ENCODE results near the gene STAT3.

Gene STAT3

GRCh38 chr17:42388381-42389134 lies at the start of gene STAT3:
STAT3 (minus strand) TSS chr17:42388442; CDS start chr17:42348516, 39,926 bp downstream.
- in situ Hi-C loops (cut with MboI; ENCODE audit: low sequenced_read_pairs, unreplicated experiment): no loop called here
- DNase-seq (ENCODE audit: low spot score): peak; percentile 99

GRCh38 chr17:42436391-42436790 lies 48.1 kb upstream of the STAT3 start:
- DNase-seq (ENCODE audit: low spot score): no peak
- in situ Hi-C loops (cut with MboI; ENCODE audit: low sequenced_read_pairs, unreplicated experiment): no loop called here
- TF ChIP-seq CTCF (IDR thresholded peaks at IDR 0.05; ENCODE audit: borderline replicate concordance, control extremely low read depth, extremely low read depth, insufficient read depth, missing control alignments): no peak

More at GRCh38 chr17:42388381-42389134, at the start of gene STAT3:
- TF ChIP-seq CTCF (IDR thresholded peaks at IDR 0.05; ENCODE audit: borderline replicate concordance, control extremely low read depth, extremely low read depth, insufficient read depth, missing control alignments): no peak

- in situ Hi-C loops (cut with MboI; ENCODE audit: low sequenced_read_pairs, unreplicated experiment): no loop called here
- no peak for TF ChIP-seq CTCF (IDR thresholded peaks at IDR 0.05; ENCODE audit: borderline replicate concordance, control extremely low read depth, extremely low read depth, insufficient read depth, missing control alignments)
- DNase-seq (ENCODE audit: low spot score): no peak
Observed at GRCh38 chr17:42431758-42432161, 43.5 kb upstream of the STAT3 start.

- DNase-seq (ENCODE audit: low spot score): no peak
- in situ Hi-C loops (cut with MboI; ENCODE audit: low sequenced_read_pairs, unreplicated experiment): no loop called here
- TF ChIP-seq CTCF (IDR thresholded peaks at IDR 0.05; ENCODE audit: borderline replicate concordance, control extremely low read depth, extremely low read depth, insufficient read depth, missing control alignments): no peak
Observed at GRCh38 chr17:42429726-42430447, 41.6 kb upstream of the STAT3 start.

- in situ Hi-C loops (cut with MboI; ENCODE audit: low sequenced_read_pairs, unreplicated experiment): no loop called here
- peak; percentile 57 for TF ChIP-seq CTCF (IDR thresholded peaks at IDR 0.05; ENCODE audit: borderline replicate concordance, control extremely low read depth, extremely low read depth, insufficient read depth, missing control alignments)
- no peak for DNase-seq (ENCODE audit: low spot score)
Observed at GRCh38 chr17:42428141-42428944, 40.1 kb upstream of the STAT3 start.

GRCh38 chr17:42424991-42425610 lies 36.9 kb upstream of the STAT3 start:
- in situ Hi-C loops (cut with MboI; ENCODE audit: low sequenced_read_pairs, unreplicated experiment): loop anchor here (25.0 kb wide), 1 partner anchor 238 kb away; the partner anchor contains the start of genes GHDC, HCRT and KCNH4
- DNase-seq (ENCODE audit: low spot score): no peak

More at GRCh38 chr17:42424991-42425610, 36.9 kb upstream of the STAT3 start:
- TF ChIP-seq CTCF (IDR thresholded peaks at IDR 0.05; ENCODE audit: borderline replicate concordance, control extremely low read depth, extremely low read depth, insufficient read depth, missing control alignments): no peak
